ENCODE measurements around the gene KCNQ1.

The KCNQ1 gene

DNA sequence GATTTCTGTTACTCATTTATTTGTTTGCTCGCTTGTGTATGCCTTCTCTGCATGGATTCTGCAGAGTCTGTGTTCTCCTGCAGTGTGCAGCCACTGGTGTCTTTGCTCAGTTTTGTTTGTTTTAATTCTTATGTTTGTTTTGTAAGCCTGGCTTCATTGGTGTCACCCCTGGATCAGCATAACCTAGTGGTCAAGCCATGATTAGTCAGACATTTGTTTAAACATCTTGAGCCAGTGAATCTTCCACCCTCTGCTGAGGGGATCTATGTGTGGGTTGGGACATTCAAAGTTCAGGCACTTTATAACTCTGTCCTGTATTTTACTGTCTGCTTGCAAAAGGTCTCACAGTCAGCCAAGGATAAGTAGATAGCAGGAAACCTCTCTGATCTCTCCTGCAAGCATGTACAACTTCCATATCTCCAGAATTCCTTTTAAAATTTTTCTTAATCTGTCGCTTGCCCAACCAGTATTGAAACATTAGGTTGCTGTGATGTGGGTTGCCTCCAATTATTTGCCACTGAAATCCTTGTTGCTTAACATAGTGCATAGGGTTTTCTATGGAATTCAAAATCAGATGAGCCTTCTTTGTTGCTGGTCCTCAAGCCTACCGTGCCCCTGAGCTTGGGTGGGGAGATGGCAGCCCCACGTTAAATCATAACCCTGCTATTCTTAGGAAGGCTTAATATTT lies 168.2 kb downstream of the KCNQ1 start:
- TF ChIP-seq EZH2 (IDR thresholded peaks at IDR 0.05; ENCODE audit: borderline replicate concordance, low read length), result no peak
- TF ChIP-seq, protein P1, sequence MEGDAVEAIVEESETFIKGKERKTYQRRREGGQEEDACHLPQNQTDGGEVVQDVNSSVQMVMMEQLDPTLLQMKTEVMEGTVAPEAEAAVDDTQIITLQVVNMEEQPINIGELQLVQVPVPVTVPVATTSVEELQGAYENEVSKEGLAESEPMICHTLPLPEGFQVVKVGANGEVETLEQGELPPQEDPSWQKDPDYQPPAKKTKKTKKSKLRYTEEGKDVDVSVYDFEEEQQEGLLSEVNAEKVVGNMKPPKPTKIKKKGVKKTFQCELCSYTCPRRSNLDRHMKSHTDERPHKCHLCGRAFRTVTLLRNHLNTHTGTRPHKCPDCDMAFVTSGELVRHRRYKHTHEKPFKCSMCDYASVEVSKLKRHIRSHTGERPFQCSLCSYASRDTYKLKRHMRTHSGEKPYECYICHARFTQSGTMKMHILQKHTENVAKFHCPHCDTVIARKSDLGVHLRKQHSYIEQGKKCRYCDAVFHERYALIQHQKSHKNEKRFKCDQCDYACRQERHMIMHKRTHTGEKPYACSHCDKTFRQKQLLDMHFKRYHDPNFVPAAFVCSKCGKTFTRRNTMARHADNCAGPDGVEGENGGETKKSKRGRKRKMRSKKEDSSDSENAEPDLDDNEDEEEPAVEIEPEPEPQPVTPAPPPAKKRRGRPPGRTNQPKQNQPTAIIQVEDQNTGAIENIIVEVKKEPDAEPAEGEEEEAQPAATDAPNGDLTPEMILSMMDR (IDR thresholded peaks at IDR 0.05; ENCODE audit: low read length), result no peak
- Histone ChIP-seq H3K4me2 (ENCODE audit: low read length) (no peak overlapping the region), H3K27ac (ENCODE audit: low read depth, low read length, poor library complexity, severe bottlenecking) (no peak overlapping the region), H3K9me3 (ENCODE audit: low read length) (no peaks in the 10 kb centered on the region), H3K4me3 (ENCODE audit: low read depth, low read length, poor library complexity, severe bottlenecking) (no peak overlapping the region), H3K36me3 (ENCODE audit: insufficient read depth, low read length) (no peaks in the 10 kb centered on the region), H3K9me2 (ENCODE audit: low read depth, low read length) (no peaks in the 10 kb centered on the region), H2AFZ (ENCODE audit: low read length) (no peak overlapping the region), H3K27me3 (ENCODE audit: insufficient read depth, low read length) (0 out of 2 replicates have a peak, but pooled peaks cover 3% of the 10 kb centered on the region), H4K20me1 (ENCODE audit: insufficient read depth, low read length) (no peaks in the 10 kb centered on the region), H3F3A (ENCODE audit: insufficient read depth, low read length) (no peaks in the 10 kb centered on the region), H3K79me2 (ENCODE audit: insufficient read depth, low read length) (no peaks in the 10 kb centered on the region), H3K4me1 (ENCODE audit: insufficient read depth, low read length, severe bottlenecking) (no peaks in the 10 kb centered on the region), H3K9ac (ENCODE audit: low read length) (no peak overlapping the region)

DNA sequence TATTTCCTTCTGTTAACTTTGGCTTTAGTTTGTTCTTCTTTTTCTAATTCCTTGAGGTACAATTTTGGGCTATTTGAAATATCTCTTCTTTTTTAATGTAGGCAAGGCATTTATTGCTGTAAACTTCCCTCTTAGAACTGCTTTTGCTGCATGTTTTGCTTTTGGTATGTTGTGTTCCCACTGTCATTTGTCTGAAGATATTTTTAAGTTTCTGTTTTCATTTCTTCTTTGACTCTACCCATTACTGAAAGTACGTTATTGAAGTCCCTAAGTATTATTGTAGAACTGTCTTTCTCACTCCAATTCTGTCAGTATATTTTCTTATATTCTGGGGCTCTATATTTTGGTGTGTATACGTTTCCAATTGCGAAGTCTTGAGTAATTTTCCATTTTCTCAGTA lies 177.1 kb downstream of the KCNQ1 start:
- Histone ChIP-seq H3K9me2 (ENCODE audit: low read depth, low read length) (no peaks in the 10 kb centered on the region), H3K9me3 (ENCODE audit: low read length) (no peaks in the 10 kb centered on the region), H3F3A (ENCODE audit: insufficient read depth, low read length) (no peaks in the 10 kb centered on the region), H2AFZ (ENCODE audit: low read length) (no peak overlapping the region), H4K20me1 (ENCODE audit: insufficient read depth, low read length) (no peaks in the 10 kb centered on the region), H3K27me3 (ENCODE audit: insufficient read depth, low read length) (no peaks in the 10 kb centered on the region), H3K79me2 (ENCODE audit: insufficient read depth, low read length) (no peaks in the 10 kb centered on the region), H3K36me3 (ENCODE audit: insufficient read depth, low read length) (no peaks in the 10 kb centered on the region), H3K4me2 (ENCODE audit: low read length) (no peak overlapping the region), H3K4me1 (ENCODE audit: insufficient read depth, low read length, severe bottlenecking) (no peaks in the 10 kb centered on the region), H3K27ac (ENCODE audit: low read depth, low read length, poor library complexity, severe bottlenecking) (no peak overlapping the region), H3K9ac (ENCODE audit: low read length) (no peak overlapping the region), H3K4me3 (ENCODE audit: low read depth, low read length, poor library complexity, severe bottlenecking) (no peak overlapping the region)
- TF ChIP-seq EZH2 (IDR thresholded peaks at IDR 0.05; ENCODE audit: borderline replicate concordance, low read length), result no peak
- TF ChIP-seq, protein P1 (IDR thresholded peaks at IDR 0.05; ENCODE audit: low read length), result no peak

DNA sequence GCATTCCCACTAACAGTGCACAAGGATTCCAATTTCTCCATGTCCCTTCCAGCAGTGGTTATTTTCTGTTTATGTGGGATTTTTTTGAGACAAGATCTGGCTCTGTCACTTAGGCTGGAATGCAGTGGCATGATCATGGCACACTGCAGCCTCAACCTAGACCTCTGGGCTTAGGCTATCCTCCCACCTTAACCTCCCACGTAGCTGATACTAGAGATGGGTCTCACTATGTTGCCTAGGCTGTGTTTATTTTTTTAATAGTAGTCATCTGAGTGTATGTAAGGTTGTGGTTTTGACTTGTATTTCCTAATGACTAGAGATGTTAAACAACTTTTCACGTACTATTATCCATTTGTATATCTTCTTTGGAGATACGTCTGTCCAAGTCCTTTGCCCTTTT lies 180.4 kb downstream of the KCNQ1 start:
- Histone ChIP-seq H3K4me3 (ENCODE audit: low read depth, low read length, poor library complexity, severe bottlenecking) (no peak overlapping the region), H4K20me1 (ENCODE audit: insufficient read depth, low read length) (no peaks in the 10 kb centered on the region), H3F3A (ENCODE audit: insufficient read depth, low read length) (no peaks in the 10 kb centered on the region), H3K4me1 (ENCODE audit: insufficient read depth, low read length, severe bottlenecking) (no peaks in the 10 kb centered on the region), H3K36me3 (ENCODE audit: insufficient read depth, low read length) (no peaks in the 10 kb centered on the region), H3K9me2 (ENCODE audit: low read depth, low read length) (no peaks in the 10 kb centered on the region), H3K9ac (ENCODE audit: low read length) (no peak overlapping the region), H3K27me3 (ENCODE audit: insufficient read depth, low read length) (no peaks in the 10 kb centered on the region), H3K79me2 (ENCODE audit: insufficient read depth, low read length) (no peaks in the 10 kb centered on the region), H3K4me2 (ENCODE audit: low read length) (no peak overlapping the region), H2AFZ (ENCODE audit: low read length) (no peak overlapping the region), H3K27ac (ENCODE audit: low read depth, low read length, poor library complexity, severe bottlenecking) (no peak overlapping the region), H3K9me3 (ENCODE audit: low read length) (0 out of 2 replicates have a peak, but pooled peaks cover 5% of the 10 kb centered on the region)
- TF ChIP-seq EZH2 (IDR thresholded peaks at IDR 0.05; ENCODE audit: borderline replicate concordance, low read length), result no peak
- TF ChIP-seq, protein P1 (IDR thresholded peaks at IDR 0.05; ENCODE audit: low read length), result no peak
